Suprapubic skin (tissue), 3 donors: Measurements from ENCODE around the gene IMMP2L.

ENCODE experiments used
- EP300 ChIP-seq: sonication (generic); formaldehyde crosslinking; IDR thresholded peaks from one replicate; pipeline ENCODE4 v1.6.1; 2017; ENCODE audit warnings: antibody characterized with exemption
- TF ChIP-seq, protein P1 (sequence below), 2 donors: fragments of 200-600 bp in 1 of 2; fragments of 450-650 bp in 1 of 2; sonication (generic) in 1 of 2; IDR thresholded peaks; one replicate each; pipeline ENCODE4 v1.5.1; 2016 to 2019; ENCODE audit warnings: antibody characterized with exemption in 2 of 2, mild to moderate bottlenecking in 1 of 2, moderate library complexity in 1 of 2

DNA sequence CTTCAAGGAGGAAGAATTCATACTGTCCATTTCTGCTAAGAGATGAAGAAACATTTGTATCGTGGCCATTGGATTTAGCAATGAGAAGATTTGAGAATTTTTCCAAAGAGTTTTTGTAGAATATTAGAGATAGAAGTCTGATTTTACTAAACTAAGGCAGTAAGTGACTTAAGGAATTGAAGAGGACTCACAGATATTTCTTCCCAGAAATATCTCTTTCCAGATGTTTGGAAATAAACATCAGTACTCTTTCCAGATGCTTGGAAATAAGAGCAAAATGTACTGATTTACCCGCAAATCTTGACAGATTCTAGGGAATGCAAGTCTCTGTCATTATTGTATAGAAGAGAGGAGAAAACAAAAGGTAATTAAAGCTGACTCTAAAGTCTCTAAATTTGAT lies 91.3 kb downstream of the IMMP2L start:
- TF ChIP-seq, protein P1, sequence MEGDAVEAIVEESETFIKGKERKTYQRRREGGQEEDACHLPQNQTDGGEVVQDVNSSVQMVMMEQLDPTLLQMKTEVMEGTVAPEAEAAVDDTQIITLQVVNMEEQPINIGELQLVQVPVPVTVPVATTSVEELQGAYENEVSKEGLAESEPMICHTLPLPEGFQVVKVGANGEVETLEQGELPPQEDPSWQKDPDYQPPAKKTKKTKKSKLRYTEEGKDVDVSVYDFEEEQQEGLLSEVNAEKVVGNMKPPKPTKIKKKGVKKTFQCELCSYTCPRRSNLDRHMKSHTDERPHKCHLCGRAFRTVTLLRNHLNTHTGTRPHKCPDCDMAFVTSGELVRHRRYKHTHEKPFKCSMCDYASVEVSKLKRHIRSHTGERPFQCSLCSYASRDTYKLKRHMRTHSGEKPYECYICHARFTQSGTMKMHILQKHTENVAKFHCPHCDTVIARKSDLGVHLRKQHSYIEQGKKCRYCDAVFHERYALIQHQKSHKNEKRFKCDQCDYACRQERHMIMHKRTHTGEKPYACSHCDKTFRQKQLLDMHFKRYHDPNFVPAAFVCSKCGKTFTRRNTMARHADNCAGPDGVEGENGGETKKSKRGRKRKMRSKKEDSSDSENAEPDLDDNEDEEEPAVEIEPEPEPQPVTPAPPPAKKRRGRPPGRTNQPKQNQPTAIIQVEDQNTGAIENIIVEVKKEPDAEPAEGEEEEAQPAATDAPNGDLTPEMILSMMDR (IDR thresholded peaks at IDR 0.05), result no peak
- TF ChIP-seq EP300, result no peak
